HCT116 (cell line): ENCODE measurements around the gene RAPGEF2. TPM values are rescaled to one million over a fixed set of nuclear protein-coding genes. Genes with fewer than 3 reads are reported as not detected.

Source experiments
- ATAC-seq: fragments of 200-7000 bp; cut with Tn5 transposase; 2 replicates; pipeline ENCODE4 v1.9.1; 2020; ENCODE audit warnings: mild to moderate bottlenecking, moderate library complexity
- BruUV-seq: library from RNA; stranded (reverse); fragments of 400-500 nt; replicated peaks from 2 replicates; lab custom pipeline; 2021; lab: Mats Ljungman, UMichigan
- CTCF ChIA-PET: fragments of 300-600 bp; sonication (Branson Sonifier 250); formaldehyde crosslinking; loops from one replicate; lab custom pipeline; 2021; ENCODE audit warnings: antibody characterized with exemption; lab: Charles Lee
- POLR2A ChIA-PET: fragments of 300-600, 350-600 bp; sonication (Branson Sonifier 250); formaldehyde crosslinking; loops from one replicate; lab custom pipeline; 2021; ENCODE audit warnings: antibody characterized with exemption; lab: Charles Lee
- RAD21 ChIA-PET, 2 experiments: fragments of 300-600 bp; sonication (Branson Sonifier 250); formaldehyde crosslinking; loops; one replicate each; lab custom pipeline; 2023; ENCODE audit warnings: low total read pairs in 2 of 2; ENCODE audit not compliant: uncharacterized antibody in 2 of 2, unreplicated experiment in 2 of 2, low non-redundant PET in 1 of 2; lab: Charles Lee
- DNase-seq: peaks from one replicate; pipeline ENCODE4 v3.0.0-alpha.2; 2010; ENCODE audit warnings: low read depth, low spot score
- H2AFZ ChIP-seq: fragments of 200-600 bp; shearing (Covaris generic), sonication (generic); 2 replicates; pipeline ENCODE4 v1.6.1; 2017; ENCODE audit warnings: low read depth, mixed run types, mixed read lengths, antibody characterized with exemption, low read length; ENCODE audit not compliant: poor library complexity, severe bottlenecking
- H3K27ac ChIP-seq: 2 replicates; pipeline ENCODE4 v1.5.1; 2012; ENCODE audit warnings: low read depth, low read length
- H3K27me3 ChIP-seq: fragments of 200-600 bp; sonication (generic); 2 replicates; pipeline ENCODE4 v1.6.1; 2016; ENCODE audit warnings: mixed run types, low read length, mixed read lengths; ENCODE audit not compliant: insufficient read depth
- H3K36me3 ChIP-seq, 2 experiments: fragments of 200-500 bp in 1 of 2; fragments of 200-600 bp in 1 of 2; sonication (Bioruptor generic) in 1 of 2; sonication (generic) in 1 of 2; 2 replicates each; pipeline versions ENCODE4 v1.5.1 to v1.6.1; 2014 to 2016; ENCODE audit warnings: low read length in 2 of 2, inconsistent platforms in 1 of 2, mixed read lengths in 1 of 2, mixed run types in 1 of 2; ENCODE audit not compliant: insufficient read depth in 2 of 2, control insufficient read depth in 1 of 2
- H3K4me1 ChIP-seq, 2 experiments: fragments of 200-600 bp in 1 of 2; sonication (generic) in 1 of 2; 2 replicates each; pipeline versions ENCODE4 v1.5.1 to v1.6.1; 2012 to 2017; ENCODE audit warnings: low read length in 2 of 2, inconsistent platforms in 1 of 2, mild to moderate bottlenecking in 1 of 2, mixed read lengths in 1 of 2, mixed run types in 1 of 2, moderate library complexity in 1 of 2; ENCODE audit not compliant: insufficient read depth in 2 of 2, control insufficient read depth in 1 of 2
- H3K4me2 ChIP-seq: fragments of 200-600 bp; sonication (generic); 2 replicates; pipeline ENCODE4 v1.6.1; 2017; ENCODE audit warnings: mixed run types, low read length, mixed read lengths
- H3K4me3 ChIP-seq, 2 experiments: fragments of 200-600 bp in 1 of 2; sonication (generic) in 1 of 2; replicated peaks in 1 of 2; 2 replicates each; pipeline ENCODE4 v1.5.1; 2011 to 2016; ENCODE audit warnings: low read length in 2 of 2, control low read depth in 1 of 2, low read depth in 1 of 2, mild to moderate bottlenecking in 1 of 2, mixed read lengths in 1 of 2, mixed run types in 1 of 2
- H3K79me2 ChIP-seq: fragments of 200-600 bp; sonication (generic); 2 replicates; pipeline ENCODE4 v1.6.1; 2017; ENCODE audit warnings: mild to moderate bottlenecking, mixed run types, low read length, moderate library complexity, mixed read lengths; ENCODE audit not compliant: insufficient read depth
- H3K9ac ChIP-seq: fragments of 200-600 bp; sonication (generic); 2 replicates; pipeline ENCODE4 v1.6.1; 2016; ENCODE audit warnings: low read length, mixed read lengths
- H3K9me2 ChIP-seq: fragments of 200-600 bp; sonication (generic), shearing (Covaris generic); 2 replicates; pipeline ENCODE4 v1.6.1; 2017; ENCODE audit warnings: mixed run types, mild to moderate bottlenecking, moderate library complexity; ENCODE audit not compliant: insufficient read depth
- H3K9me3 ChIP-seq, 2 experiments: fragments of 200-500 bp in 1 of 2; fragments of 200-600 bp in 1 of 2; sonication (Bioruptor generic) in 1 of 2; sonication (generic) in 1 of 2; 2 replicates each; pipeline ENCODE4 v1.6.1; 2014 to 2017; ENCODE audit warnings: low read length in 2 of 2, mixed read lengths in 2 of 2, inconsistent platforms in 1 of 2, low read depth in 1 of 2, mild to moderate bottlenecking in 1 of 2, mixed run types in 1 of 2, moderate library complexity in 1 of 2; ENCODE audit not compliant: control insufficient read depth in 1 of 2, insufficient read depth in 1 of 2
- H4K20me1 ChIP-seq: fragments of 200-600 bp; sonication (generic), shearing (Covaris generic); 2 replicates; pipeline ENCODE4 v1.6.1; 2017; ENCODE audit warnings: mixed run types, mild to moderate bottlenecking, moderate library complexity; ENCODE audit not compliant: insufficient read depth
- ATF3 ChIP-seq: IDR thresholded peaks from 2 replicates; pipeline ENCODE4 v1.6.1; 2012
- CBX3 ChIP-seq: IDR thresholded peaks from 2 replicates; pipeline ENCODE4 v1.6.1; 2012; ENCODE audit warnings: low read depth
- CEBPB ChIP-seq: IDR thresholded peaks from 2 replicates; pipeline ENCODE4 v1.6.1; 2012; ENCODE audit warnings: low read depth
- CTCF ChIP-seq, 3 experiments: fragments of 200-600 bp in 1 of 3; sonication (generic) in 1 of 3; IDR thresholded peaks in 2 of 3; conservative IDR thresholded peaks in 1 of 3; 2 replicates each; pipeline ENCODE4 v1.5.1; 2012 to 2017; ENCODE audit warnings: low read depth in 2 of 3, low read length in 2 of 3, antibody characterized with exemption in 1 of 3, borderline replicate concordance in 1 of 3, control low read depth in 1 of 3, mild to moderate bottlenecking in 1 of 3, mixed read lengths in 1 of 3, mixed run types in 1 of 3, moderate library complexity in 1 of 3; ENCODE audit not compliant: insufficient read depth in 1 of 3
- EGR1 ChIP-seq: IDR thresholded peaks from 2 replicates; pipeline ENCODE4 v1.6.1; 2012; ENCODE audit warnings: low read depth
- ELF1 ChIP-seq: IDR thresholded peaks from 2 replicates; pipeline ENCODE4 v1.6.1; 2012; ENCODE audit warnings: low read depth, borderline replicate concordance
- EZH2 ChIP-seq: fragments of 200-600 bp; sonication (generic); IDR thresholded peaks from 2 replicates; pipeline ENCODE4 v1.6.1; 2017; ENCODE audit warnings: antibody characterized with exemption, mixed run types
- EZH2phosphoT487 ChIP-seq: fragments of 200-600 bp; IDR thresholded peaks from 2 replicates; pipeline ENCODE4 v1.6.1; 2018; ENCODE audit warnings: antibody characterized with exemption, borderline replicate concordance
- FOSL1 ChIP-seq: IDR thresholded peaks from 2 replicates; pipeline ENCODE4 v1.6.1; 2012; ENCODE audit warnings: low read depth
- JUND ChIP-seq: IDR thresholded peaks from 2 replicates; pipeline ENCODE4 v1.6.1; 2012
- POLR2A ChIP-seq: IDR thresholded peaks from 2 replicates; pipeline ENCODE4 v1.7.0; 2011; ENCODE audit warnings: borderline replicate concordance; ENCODE audit not compliant: insufficient read depth, insufficient read length; ENCODE audit errors: extremely low read depth
- POLR2AphosphoS5 ChIP-seq: IDR thresholded peaks from 2 replicates; pipeline ENCODE4 v1.6.1; 2011; ENCODE audit warnings: mild to moderate bottlenecking, low read depth, low read length, moderate library complexity
- RAD21 ChIP-seq: IDR thresholded peaks from 2 replicates; pipeline ENCODE4 v1.6.1; 2012; ENCODE audit warnings: low read depth, mild to moderate bottlenecking
- SP1 ChIP-seq: IDR thresholded peaks from 2 replicates; pipeline ENCODE4 v1.6.1; 2012; ENCODE audit warnings: low read depth
- SRF ChIP-seq: IDR thresholded peaks from 2 replicates; pipeline ENCODE4 v1.6.1; 2012; ENCODE audit warnings: low read depth
- TCF7L2 ChIP-seq: IDR thresholded peaks from 2 replicates; pipeline ENCODE4 v1.7.0; 2011; ENCODE audit warnings: borderline replicate concordance, inconsistent platforms; ENCODE audit not compliant: insufficient read depth, insufficient read length; ENCODE audit errors: extremely low read depth
- YY1 ChIP-seq: IDR thresholded peaks from 2 replicates; pipeline ENCODE4 v1.6.1; 2011; ENCODE audit warnings: low read length, low read depth, moderate library complexity, mild to moderate bottlenecking; ENCODE audit not compliant: insufficient replicate concordance; ENCODE audit errors: extremely low read depth
- ZBTB33 ChIP-seq: IDR thresholded peaks from 2 replicates; pipeline ENCODE4 v1.6.1; 2011; ENCODE audit warnings: mild to moderate bottlenecking, low read length, moderate library complexity; ENCODE audit not compliant: insufficient replicate concordance; ENCODE audit errors: extremely low read depth
- ZFX ChIP-seq: fragments of 450-650 bp; IDR thresholded peaks from 2 replicates; pipeline ENCODE4 v1.6.1; 2017
- ZNF274 ChIP-seq: fragments of 200-500 bp; sonication (Bioruptor generic); IDR thresholded peaks from 2 replicates; pipeline ENCODE4 v1.6.1; 2014; ENCODE audit warnings: mild to moderate bottlenecking, low read depth, low read length, inconsistent platforms
- intact Hi-C: fragments of 100-400 bp; cut with micrococcal nuclease; formaldehyde crosslinking; loops from 2 replicates; pipeline ENCODE4 v1.10.0; 2022
- total RNA-seq: library from RNA; stranded (reverse); gene quantifications from one replicate; pipeline ENCODE4 v1.2.1, GENCODE V29; 2021; ENCODE audit not compliant: unreplicated experiment
- TF ChIP-seq, protein P1 (sequence below): IDR thresholded peaks from 2 replicates; pipeline ENCODE4 v1.6.1; 2012
- TF ChIP-seq, protein P2 (sequence below): IDR thresholded peaks from 2 replicates; pipeline ENCODE4 v1.6.1; 2012; ENCODE audit warnings: low read depth

Gene RAPGEF2
- total RNA-seq, 1 experiment from 2014 or later = 21.2 TPM

DNA sequence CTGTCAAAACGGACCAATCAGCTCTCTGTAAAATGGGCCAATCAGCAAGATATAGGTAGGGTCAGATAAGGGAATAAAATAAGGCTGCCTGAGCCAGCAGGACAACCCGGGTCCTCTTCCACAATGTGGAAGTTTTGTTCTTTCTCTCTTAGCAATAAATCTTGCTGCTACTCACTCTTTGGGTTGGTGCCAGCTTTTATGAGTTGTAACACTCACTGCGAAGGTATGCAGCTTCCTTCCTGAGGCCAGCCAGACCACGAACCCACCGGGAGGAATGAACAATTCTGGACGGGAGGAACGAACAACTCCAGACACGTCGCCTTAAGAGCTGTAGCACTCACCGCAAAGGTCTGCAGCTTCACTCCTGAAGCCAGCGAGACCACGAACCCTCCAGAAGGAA, 287.8 kb downstream of the RAPGEF2 start:
- H3K9ac ChIP-seq = no peak overlapping the region
- no peak for TF ChIP-seq ZNF274
- no peak for TF ChIP-seq EZH2
- TF ChIP-seq CTCF (IDR thresholded peaks at IDR 0.05 in 2 of 3, conservative IDR thresholded peaks at IDR 0.05 in 1 of 3; ENCODE audit: borderline replicate concordance in 1 of 3, insufficient read depth in 1 of 3, low read depth in 2 of 3, low read length in 2 of 3) = no peak
- TF ChIP-seq ZFX = no peak
- no peak for TF ChIP-seq POLR2AphosphoS5
- TF ChIP-seq TCF7L2 = no peak
- peak; percentile 65; the same call in 1 of the 2 replicates for TF ChIP-seq FOSL1
- no peak for TF ChIP-seq EZH2phosphoT487
- peak; percentile 50; the same call in 1 of the 2 replicates for TF ChIP-seq JUND
- no peak for TF ChIP-seq CEBPB
- TF ChIP-seq CBX3 = peak; percentile 72
- no peak for TF ChIP-seq ZBTB33
- TF ChIP-seq SP1 = peak; percentile 51
- no peak for TF ChIP-seq POLR2A
- TF ChIP-seq SRF = no peak
- TF ChIP-seq YY1 = no peak
- no peak for TF ChIP-seq ATF3
- no peak for TF ChIP-seq EGR1
- TF ChIP-seq RAD21 = no peak
- TF ChIP-seq ELF1 = no peak
- TF ChIP-seq, protein P1, sequence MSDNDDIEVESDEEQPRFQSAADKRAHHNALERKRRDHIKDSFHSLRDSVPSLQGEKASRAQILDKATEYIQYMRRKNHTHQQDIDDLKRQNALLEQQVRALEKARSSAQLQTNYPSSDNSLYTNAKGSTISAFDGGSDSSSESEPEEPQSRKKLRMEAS = no peak
- TF ChIP-seq, protein P2, sequence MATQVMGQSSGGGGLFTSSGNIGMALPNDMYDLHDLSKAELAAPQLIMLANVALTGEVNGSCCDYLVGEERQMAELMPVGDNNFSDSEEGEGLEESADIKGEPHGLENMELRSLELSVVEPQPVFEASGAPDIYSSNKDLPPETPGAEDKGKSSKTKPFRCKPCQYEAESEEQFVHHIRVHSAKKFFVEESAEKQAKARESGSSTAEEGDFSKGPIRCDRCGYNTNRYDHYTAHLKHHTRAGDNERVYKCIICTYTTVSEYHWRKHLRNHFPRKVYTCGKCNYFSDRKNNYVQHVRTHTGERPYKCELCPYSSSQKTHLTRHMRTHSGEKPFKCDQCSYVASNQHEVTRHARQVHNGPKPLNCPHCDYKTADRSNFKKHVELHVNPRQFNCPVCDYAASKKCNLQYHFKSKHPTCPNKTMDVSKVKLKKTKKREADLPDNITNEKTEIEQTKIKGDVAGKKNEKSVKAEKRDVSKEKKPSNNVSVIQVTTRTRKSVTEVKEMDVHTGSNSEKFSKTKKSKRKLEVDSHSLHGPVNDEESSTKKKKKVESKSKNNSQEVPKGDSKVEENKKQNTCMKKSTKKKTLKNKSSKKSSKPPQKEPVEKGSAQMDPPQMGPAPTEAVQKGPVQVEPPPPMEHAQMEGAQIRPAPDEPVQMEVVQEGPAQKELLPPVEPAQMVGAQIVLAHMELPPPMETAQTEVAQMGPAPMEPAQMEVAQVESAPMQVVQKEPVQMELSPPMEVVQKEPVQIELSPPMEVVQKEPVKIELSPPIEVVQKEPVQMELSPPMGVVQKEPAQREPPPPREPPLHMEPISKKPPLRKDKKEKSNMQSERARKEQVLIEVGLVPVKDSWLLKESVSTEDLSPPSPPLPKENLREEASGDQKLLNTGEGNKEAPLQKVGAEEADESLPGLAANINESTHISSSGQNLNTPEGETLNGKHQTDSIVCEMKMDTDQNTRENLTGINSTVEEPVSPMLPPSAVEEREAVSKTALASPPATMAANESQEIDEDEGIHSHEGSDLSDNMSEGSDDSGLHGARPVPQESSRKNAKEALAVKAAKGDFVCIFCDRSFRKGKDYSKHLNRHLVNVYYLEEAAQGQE = no peak

More for the DNA sequence above, 287.8 kb downstream of the RAPGEF2 start:
- no peaks in the 10 kb centered on the region for H3K9me3 ChIP-seq
- BruUV-seq = no TSS peak
- no peaks in the 10 kb centered on the region for H3K79me2 ChIP-seq
- no peak overlapping the region for H3K27ac ChIP-seq
- ATAC-seq = peak; percentile 80
- H2AFZ ChIP-seq = peak overlapping the region; percentile 95
- DNase-seq = peak; percentile 63
- RAD21 ChIA-PET = no interaction called here
- H3K9me2 ChIP-seq = no peaks in the 10 kb centered on the region
- POLR2A ChIA-PET = no interaction called here
- CTCF ChIA-PET = no interaction called here
- H3K4me1 ChIP-seq = peaks cover 0 to 14% of the 10 kb centered on the region in 2 experiments; a peak in 2 of 4 replicates
- intact Hi-C loops = no loop called here
- H3K4me3 ChIP-seq = peak overlapping the region in 1 of 2 experiments; percentile 12; a peak in 1 of 4 replicates
- H4K20me1 ChIP-seq = no peaks in the 10 kb centered on the region
- no peaks in the 10 kb centered on the region for H3K36me3 ChIP-seq
- peak overlapping the region; percentile 63 for H3K4me2 ChIP-seq
- no peaks in the 10 kb centered on the region for H3K27me3 ChIP-seq
